CD4-positive, alpha-beta T cell (primary cell): ENCODE results near the gene IL19. TPM values are rescaled to one million over a fixed set of nuclear protein-coding genes. Genes with fewer than 3 reads are reported as not detected.

Experiments
- ATAC-seq: fragments of 200-7000 bp; cut with Tn5 transposase; one replicate; pipeline ENCODE4 v1.10.0; 2022; ENCODE audit warnings: mild to moderate bottlenecking; ENCODE audit not compliant: poor library complexity
- CTCF ChIA-PET: fragments of 350-600 bp; sonication (Branson Sonifier 250); formaldehyde crosslinking; loops from one replicate; lab custom pipeline; 2021; ENCODE audit warnings: antibody characterized with exemption, inconsistent platforms; lab: Charles Lee
- POLR2A ChIA-PET: fragments of 350-600 bp; sonication (Branson Sonifier 250); formaldehyde crosslinking; loops from one replicate; lab custom pipeline; 2021; ENCODE audit warnings: antibody characterized with exemption, inconsistent platforms; lab: Charles Lee
- DNase-seq, 14 experiments: peaks; one replicate each; pipeline ENCODE4 v3.0.0-alpha.2; 2013 to 2020; ENCODE audit warnings: mixed read lengths in 2 of 14
- H3K27ac ChIP-seq, 2 donors: one replicate each; pipeline versions ENCODE4 v1.5.1 to v1.7.0; 2013; ENCODE audit warnings: low read length in 2 of 2, low read depth in 1 of 2, mild to moderate bottlenecking in 1 of 2
- H3K27me3 ChIP-seq, 2 experiments: 1 replicate in 1 of 2; 2 replicates in 1 of 2; pipeline versions ENCODE4 v1.6.1 to v1.7.0; 2013; ENCODE audit warnings: low read length in 2 of 2, control low read depth in 1 of 2, mild to moderate bottlenecking in 1 of 2, moderate library complexity in 1 of 2; ENCODE audit not compliant: insufficient read depth in 2 of 2, control insufficient read depth in 1 of 2
- H3K36me3 ChIP-seq: one replicate; pipeline ENCODE4 v1.6.1; 2013; ENCODE audit warnings: low read length, control low read depth; ENCODE audit not compliant: insufficient read depth
- H3K4me1 ChIP-seq: one replicate; pipeline ENCODE4 v1.6.1; 2013; ENCODE audit warnings: low read length, control low read depth; ENCODE audit not compliant: insufficient read depth
- H3K4me3 ChIP-seq: one replicate; pipeline ENCODE4 v1.5.1; 2013; ENCODE audit warnings: mild to moderate bottlenecking, low read length, moderate library complexity
- H3K9me3 ChIP-seq, 2 experiments: 1 replicate in 1 of 2; 2 replicates in 1 of 2; pipeline versions ENCODE4 v1.6.1 to v1.7.0; 2013; ENCODE audit warnings: low read length in 2 of 2, mild to moderate bottlenecking in 2 of 2, control low read depth in 1 of 2, moderate library complexity in 1 of 2; ENCODE audit not compliant: control insufficient read depth in 1 of 2, insufficient read depth in 1 of 2
- H3K27ac Mint-ChIP-seq: one replicate; pipeline ENCODE4 v1.8.0; 2020; ENCODE audit warnings: mixed read lengths
- H3K27me3 Mint-ChIP-seq: one replicate; pipeline ENCODE4 v1.8.0; 2021; ENCODE audit warnings: mixed read lengths
- H3K36me3 Mint-ChIP-seq: one replicate; pipeline ENCODE4 v1.8.0; 2021; ENCODE audit warnings: low read depth, mixed read lengths
- H3K4me1 Mint-ChIP-seq: one replicate; pipeline ENCODE4 v1.8.0; 2021; ENCODE audit warnings: low read depth, mixed read lengths
- H3K4me3 Mint-ChIP-seq: one replicate; pipeline ENCODE4 v1.8.0; 2020; ENCODE audit warnings: mild to moderate bottlenecking, mixed read lengths
- H3K9me3 Mint-ChIP-seq: one replicate; pipeline ENCODE4 v1.8.0; 2020; ENCODE audit warnings: mixed read lengths
- CTCF ChIP-seq: fragments of 200-600 bp; IDR thresholded peaks from one replicate; pipeline ENCODE4 v1.8.0; 2022; ENCODE audit warnings: antibody characterized with exemption, mild to moderate bottlenecking
- intact Hi-C, 2 experiments: fragments of 100-400 bp; cut with DNase I in 1 of 2; cut with micrococcal nuclease in 1 of 2; formaldehyde crosslinking; loops; one replicate each; pipeline versions ENCODE4 v1.15.1 to v1.9.0; 2023 to 2025; cut with DNase I, micrococcal nuclease
- total RNA-seq, 174 experiments: library from RNA in 2 of 174; stranded (reverse) in 2 of 174; gene quantifications; one replicate each; pipeline ENCODE4 v1.2.3 and lab custom pipeline; 2021 to 2026

Gene IL19
- total RNA-seq, 2 experiments from 2014 or later: not detected

GRCh38 chr1:206823727-206824126 is 53.2 kb downstream of the IL19 start:
- Histone ChIP-seq H3K27me3 (no peaks in the 10 kb centered on the region), H3K4me3 (no peak overlapping the region), H3K27ac (no peak overlapping the region), H3K4me1 (peaks cover 11% of the 10 kb centered on the region), H3K36me3 (no peaks in the 10 kb centered on the region), H3K9me3 (no peaks in the 10 kb centered on the region)
- POLR2A ChIA-PET: interaction anchor here (1.6 kb wide), 1 partner anchor 98 kb away, joined by 3 read pairs; the partner anchor contains the start of gene FCMR
- H3K36me3 Mint-ChIP-seq: no peaks in the 10 kb centered on the region
- no peak overlapping the region for H3K27ac Mint-ChIP-seq
- peaks cover 26% of the 10 kb centered on the region for H3K4me1 Mint-ChIP-seq
- DNase-seq (no peak), ATAC-seq (no peak)
- CTCF ChIA-PET: no interaction called here
- H3K9me3 Mint-ChIP-seq: no peaks in the 10 kb centered on the region
- H3K4me3 Mint-ChIP-seq: no peak overlapping the region
- intact Hi-C loops: no loop called here
- no peak for TF ChIP-seq CTCF
- no peaks in the 10 kb centered on the region for H3K27me3 Mint-ChIP-seq

- H3K36me3 ChIP-seq: no peaks in the 10 kb centered on the region
- Mint-ChIP-seq H3K4me3 (no peak overlapping the region), H3K4me1 (peaks cover 32% of the 10 kb centered on the region), H3K27me3 (no peaks in the 10 kb centered on the region), H3K9me3 (no peaks in the 10 kb centered on the region), H3K36me3 (no peaks in the 10 kb centered on the region), H3K27ac (no peak overlapping the region)
- intact Hi-C loops: no loop called here
- no peak overlapping the region for H3K4me3 ChIP-seq
- DNase-seq (no peak), ATAC-seq (no peak)
- no peak overlapping the region for H3K27ac ChIP-seq
- no peaks in the 10 kb centered on the region for H3K27me3 ChIP-seq
- ChIA-PET POLR2A (interaction anchor here (1.6 kb wide), 1 partner anchor 98 kb away, joined by 3 read pairs; the partner anchor contains the start of gene FCMR), CTCF (interaction anchor here (1.1 kb wide), 1 partner anchor 166 kb away, joined by 3 read pairs; no protein-coding TSS in a partner anchor)
- H3K9me3 ChIP-seq: no peaks in the 10 kb centered on the region
- TF ChIP-seq CTCF: no peak
- peaks cover 17% of the 10 kb centered on the region for H3K4me1 ChIP-seq
Observed at GRCh38 chr1:206824331-206824730, 53.8 kb downstream of the IL19 start.

- POLR2A ChIA-PET: interaction anchor here (1.1 to 1.3 kb wide), 2 partner anchors 9 to 79 kb away, joined by 3 read pairs; no protein-coding TSS in a partner anchor
Observed at GRCh38 chr1:206826394-206826793, 55.8 kb downstream of the IL19 start.

More at GRCh38 chr1:206826394-206826793, 55.8 kb downstream of the IL19 start:
- no peak for TF ChIP-seq CTCF
- ATAC-seq (no peak), DNase-seq (no peak)
- Histone ChIP-seq H3K27me3 (no peaks in the 10 kb centered on the region), H3K4me1 (peaks cover 25% of the 10 kb centered on the region), H3K4me3 (no peak overlapping the region), H3K27ac (no peak overlapping the region), H3K36me3 (no peaks in the 10 kb centered on the region), H3K9me3 (no peaks in the 10 kb centered on the region)
- CTCF ChIA-PET: interaction anchor here (0.9 to 1.8 kb wide), 2 partner anchors 9 to 38 kb away, joined by 3 to 4 read pairs; partner anchors contain the start of gene IL20
- intact Hi-C loops: no loop called here
- no peaks in the 10 kb centered on the region for H3K27me3 Mint-ChIP-seq
- H3K27ac Mint-ChIP-seq: no peak overlapping the region
- H3K36me3 Mint-ChIP-seq: no peaks in the 10 kb centered on the region
- no peaks in the 10 kb centered on the region for H3K9me3 Mint-ChIP-seq
- no peak overlapping the region for H3K4me3 Mint-ChIP-seq
- H3K4me1 Mint-ChIP-seq: peaks cover 41% of the 10 kb centered on the region
